GM21360 (cell line): Measurements from ENCODE around the gene TMEM50A.
"Not testable (repeated sequence)": the region's sequence is repeated elsewhere in the genome, so short reads cannot be mapped to it uniquely, and the experiment has no call there.

Experiments used
- ATAC-seq: cut with Tn5 transposase; IDR thresholded peaks from one replicate; pipeline ENCODE4 v1.9.1; 2021; ENCODE audit warnings: mild to moderate bottlenecking, moderate library complexity; ENCODE audit not compliant: unreplicated experiment

Gene TMEM50A

DNA sequence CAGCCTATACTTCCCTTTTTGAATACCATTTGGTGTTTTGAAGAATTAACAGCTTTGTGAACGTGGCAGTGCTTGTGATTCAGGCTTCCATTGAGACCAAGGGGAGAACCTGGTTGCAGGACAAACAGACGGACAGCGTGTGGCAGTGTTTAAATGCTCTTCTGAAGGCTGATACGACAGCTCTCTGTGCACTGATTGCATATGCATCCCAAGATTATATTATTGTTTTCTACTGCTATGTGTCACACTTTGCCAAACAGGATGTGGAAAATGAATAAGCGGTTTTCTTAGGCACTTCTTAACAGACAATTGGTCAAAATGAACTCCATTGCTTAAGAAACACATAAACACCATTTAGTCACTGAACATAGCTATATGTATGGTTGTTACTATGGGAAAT, 8.2 kb upstream of the TMEM50A start:
- ATAC-seq, result not testable (repeated sequence)

DNA sequence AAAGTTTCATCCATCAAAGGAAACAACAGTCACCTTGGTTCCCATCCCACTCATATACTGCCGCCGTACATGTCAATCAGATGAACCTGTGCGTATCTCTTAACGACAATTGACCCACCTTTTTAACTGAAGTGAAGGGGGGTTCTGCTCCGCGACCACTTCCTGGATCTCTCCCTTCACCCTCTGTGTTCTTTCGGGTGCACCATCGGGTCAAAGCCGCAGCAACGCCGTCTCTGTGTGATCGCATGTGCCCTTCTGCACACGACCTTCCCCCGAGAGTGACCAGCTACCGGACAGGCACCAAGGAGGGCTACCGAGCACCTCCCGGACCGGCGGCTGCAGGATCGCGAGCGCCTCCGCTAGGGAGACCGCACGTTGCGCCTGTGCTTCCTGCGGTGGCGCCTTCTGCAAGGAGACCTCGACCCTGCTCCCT, 1.2 kb upstream of the TMEM50A start:
- not testable (repeated sequence) for ATAC-seq

DNA sequence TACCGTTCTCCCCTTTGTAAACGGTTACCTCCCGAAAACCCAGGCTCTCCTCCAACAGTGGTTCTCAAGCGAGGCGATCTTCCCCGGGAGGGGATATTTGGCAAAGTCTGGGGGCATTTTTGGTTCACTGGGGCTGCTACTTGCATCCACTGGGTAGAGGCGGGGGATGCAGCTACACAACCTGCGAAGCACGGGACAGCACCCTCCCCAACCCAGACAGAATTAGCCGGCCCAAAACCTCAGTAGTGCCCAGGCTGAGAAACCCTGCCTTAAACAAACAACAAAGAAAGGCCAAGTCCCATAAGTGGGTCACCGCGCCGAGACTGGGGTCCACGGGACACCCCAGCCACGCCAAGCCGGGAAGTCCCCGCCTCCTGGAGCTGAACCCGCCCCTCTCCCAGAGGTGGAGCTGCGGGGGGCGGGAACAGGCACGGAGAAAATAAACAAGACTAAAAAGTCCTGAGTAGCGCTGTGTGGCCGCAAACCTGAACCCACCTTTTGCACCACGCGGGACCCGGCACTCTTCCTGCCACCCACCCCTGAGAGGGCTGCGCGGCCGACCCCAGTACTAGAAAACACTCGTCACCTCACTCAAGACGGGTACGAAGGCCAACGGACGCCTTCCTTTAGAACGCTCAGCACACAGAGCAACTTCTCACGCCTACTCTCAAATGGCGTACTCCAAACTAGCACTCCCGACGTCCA, 499 bp upstream of the TMEM50A start:
- peak; percentile 33 for ATAC-seq

DNA sequence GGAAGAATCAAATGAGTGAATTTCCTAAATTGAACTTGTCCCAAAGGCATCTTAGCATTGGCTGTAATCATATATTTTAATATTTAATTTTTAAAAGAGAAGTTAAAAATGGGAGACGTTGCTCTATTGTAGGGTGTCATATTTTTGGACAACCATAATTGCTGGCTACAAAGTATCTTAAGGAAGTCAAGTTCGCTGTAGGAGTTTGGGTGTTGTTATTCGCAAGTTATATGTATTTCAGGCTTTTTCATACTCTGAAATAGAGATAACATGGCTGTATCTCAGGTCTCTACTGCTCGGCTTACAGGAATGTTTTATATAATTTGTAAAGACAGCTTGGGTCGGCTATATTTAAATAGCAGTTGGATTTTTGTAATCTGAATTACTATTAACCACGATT, 852 bp downstream of the TMEM50A start:
- ATAC-seq, result no peak

DNA sequence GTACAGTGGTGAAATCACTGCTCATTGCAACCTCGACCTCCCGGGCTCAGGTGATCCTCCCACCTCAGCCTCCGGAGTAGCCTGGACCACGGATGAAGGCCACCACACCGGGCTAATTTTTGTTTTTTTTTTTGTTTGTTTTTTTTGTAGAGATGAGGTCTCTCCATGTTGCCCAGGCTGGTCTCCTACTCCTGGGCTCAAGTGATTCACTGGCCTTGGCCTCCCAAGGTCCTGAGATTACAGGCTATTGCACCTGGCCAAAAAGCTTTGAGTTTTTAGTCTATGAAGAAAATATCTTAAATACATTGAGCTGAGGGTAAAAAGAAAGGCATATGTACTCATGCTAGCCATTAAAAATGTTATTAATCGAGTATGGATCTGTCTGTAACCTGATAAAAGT, 3.6 kb downstream of the TMEM50A start:
- ATAC-seq, result no peak

DNA sequence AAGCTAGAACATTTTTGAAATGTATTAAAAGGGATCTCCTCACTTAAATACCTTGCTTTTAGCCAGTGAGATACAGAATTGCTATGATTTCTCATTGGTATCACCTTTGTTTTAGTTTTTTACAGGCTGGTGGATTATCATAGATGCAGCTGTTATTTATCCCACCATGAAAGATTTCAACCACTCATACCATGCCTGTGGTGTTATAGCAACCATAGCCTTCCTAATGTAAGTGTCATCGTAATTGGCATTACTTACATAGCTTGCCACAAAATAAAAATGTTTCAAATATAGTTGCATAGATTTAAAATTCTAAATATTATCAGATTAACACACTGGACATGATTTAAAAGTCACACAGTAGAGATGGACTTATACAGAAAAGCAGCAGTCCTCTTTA, 4.7 kb downstream of the TMEM50A start:
- ATAC-seq, result no peak

DNA sequence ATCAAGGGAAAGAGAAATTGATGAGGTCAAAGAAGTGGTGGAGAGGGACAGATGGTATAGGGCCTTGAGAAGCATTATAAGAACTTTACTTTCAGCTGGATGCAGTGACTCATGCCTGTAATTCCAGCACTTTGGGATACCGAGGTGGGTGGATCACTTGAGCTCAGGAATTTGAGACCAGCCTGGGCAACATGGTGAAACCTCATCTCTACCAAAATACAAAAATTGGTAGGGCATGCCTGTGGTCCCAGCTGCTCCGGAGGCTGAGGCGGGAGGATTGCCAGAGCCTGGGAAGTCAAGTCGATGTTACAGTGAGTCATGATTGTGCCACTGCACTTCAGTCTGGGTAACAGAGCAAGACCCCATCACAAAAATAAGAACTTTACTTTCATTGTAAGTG, 5.7 kb downstream of the TMEM50A start:
- ATAC-seq, result no peak

DNA sequence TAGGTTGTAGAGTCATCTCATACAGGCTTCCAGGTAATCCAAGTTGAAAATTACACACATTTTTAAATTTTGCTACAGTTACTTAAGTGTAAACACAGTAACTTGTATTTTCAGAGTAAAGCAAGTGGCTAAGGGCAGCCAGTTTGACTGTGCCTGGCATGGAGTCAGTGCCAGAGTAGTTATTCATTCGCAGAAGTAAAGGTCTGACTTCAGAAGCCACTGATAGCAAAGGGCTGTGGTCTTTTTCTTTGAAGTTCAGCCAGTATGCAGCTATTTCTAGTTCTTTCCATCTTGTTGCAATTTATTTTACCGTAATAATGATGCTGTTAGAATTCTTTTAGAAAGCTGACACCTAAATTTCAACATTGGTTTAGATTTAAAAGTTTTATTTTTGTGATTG, 9.4 kb downstream of the TMEM50A start:
- no peak for ATAC-seq

DNA sequence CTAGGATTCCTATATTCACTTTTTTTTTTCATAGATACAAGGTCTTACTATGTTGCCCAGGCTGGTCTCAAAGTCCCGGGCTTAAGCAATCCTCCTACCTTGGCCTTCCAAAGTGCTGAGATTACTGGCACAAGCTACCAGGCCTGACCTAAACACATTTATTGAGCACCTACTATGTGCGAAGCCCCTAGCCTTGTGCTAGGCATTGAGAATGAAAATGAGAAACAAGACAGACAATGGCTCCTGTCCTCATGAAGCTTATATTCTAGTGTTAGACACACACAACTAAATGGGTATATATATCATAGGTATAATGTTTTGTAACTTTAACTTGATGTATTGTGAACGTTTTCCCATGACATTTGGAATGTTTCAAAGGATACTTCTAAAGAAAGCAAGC, 11.5 kb downstream of the TMEM50A start:
- no peak for ATAC-seq

DNA sequence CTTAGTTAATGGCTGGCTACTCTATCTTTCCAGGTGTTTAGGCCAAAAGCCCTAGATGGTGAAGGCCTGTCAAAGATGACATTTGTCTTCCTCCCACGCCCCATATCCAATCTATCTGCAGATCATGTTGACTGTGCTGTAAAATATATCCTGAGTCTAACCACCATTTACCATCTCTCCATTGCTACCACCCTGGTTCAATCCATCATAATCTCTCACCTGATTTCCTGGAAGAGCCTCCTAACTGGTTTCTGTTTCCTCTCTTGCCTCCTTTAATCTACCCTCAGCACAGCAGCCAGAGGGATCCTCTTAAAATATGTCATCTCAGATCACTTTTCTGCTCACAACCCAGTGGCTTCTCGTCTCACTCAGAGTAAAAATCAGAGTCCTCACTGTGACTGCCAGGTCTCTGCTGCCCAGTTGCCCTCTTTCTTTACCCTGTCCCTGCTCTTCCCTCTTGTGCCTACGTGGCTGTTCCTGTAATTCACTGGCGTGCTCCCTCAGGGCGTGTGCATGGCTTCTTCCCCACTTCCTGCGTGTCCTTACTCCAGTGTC, 17.8 kb downstream of the TMEM50A start:
- no peak for ATAC-seq

DNA sequence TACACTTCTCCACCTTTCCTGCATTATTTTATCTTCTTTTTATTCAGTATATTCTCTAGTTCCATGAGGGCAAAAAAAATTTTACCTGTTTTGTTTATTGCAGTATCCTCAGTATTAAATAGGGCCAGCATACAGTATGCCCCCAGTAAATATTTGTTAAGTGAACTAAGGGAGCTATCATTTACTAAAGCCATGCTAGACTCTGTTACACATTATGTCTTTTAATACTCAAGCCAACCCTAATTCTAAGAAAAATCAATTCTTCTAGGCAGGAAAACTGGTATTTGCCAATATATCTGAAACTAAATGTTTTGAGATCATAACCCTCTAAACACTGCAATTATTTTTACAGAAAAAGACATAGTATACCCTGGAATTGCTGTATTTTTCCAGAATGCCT, 18.3 kb downstream of the TMEM50A start:
- ATAC-seq, result no peak

DNA sequence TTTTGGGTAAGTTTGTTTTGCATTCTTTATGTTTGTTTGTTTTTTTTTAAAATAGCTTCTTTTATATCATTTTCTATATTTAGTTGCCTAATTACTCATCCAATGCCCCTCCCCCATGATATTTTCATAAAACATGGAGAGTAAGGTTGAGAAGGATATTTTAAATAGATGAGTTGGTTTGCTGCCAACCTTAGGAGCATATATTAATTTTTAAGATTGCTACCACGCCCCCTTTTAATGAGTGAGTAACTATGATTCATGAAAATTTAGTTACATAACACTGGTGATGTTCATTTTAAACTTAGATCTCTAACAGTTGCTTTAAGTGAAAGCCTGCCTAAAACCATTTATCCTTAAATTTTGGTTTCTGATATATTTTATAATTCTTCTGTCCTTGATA, 18.7 kb downstream of the TMEM50A start:
- no peak for ATAC-seq

DNA sequence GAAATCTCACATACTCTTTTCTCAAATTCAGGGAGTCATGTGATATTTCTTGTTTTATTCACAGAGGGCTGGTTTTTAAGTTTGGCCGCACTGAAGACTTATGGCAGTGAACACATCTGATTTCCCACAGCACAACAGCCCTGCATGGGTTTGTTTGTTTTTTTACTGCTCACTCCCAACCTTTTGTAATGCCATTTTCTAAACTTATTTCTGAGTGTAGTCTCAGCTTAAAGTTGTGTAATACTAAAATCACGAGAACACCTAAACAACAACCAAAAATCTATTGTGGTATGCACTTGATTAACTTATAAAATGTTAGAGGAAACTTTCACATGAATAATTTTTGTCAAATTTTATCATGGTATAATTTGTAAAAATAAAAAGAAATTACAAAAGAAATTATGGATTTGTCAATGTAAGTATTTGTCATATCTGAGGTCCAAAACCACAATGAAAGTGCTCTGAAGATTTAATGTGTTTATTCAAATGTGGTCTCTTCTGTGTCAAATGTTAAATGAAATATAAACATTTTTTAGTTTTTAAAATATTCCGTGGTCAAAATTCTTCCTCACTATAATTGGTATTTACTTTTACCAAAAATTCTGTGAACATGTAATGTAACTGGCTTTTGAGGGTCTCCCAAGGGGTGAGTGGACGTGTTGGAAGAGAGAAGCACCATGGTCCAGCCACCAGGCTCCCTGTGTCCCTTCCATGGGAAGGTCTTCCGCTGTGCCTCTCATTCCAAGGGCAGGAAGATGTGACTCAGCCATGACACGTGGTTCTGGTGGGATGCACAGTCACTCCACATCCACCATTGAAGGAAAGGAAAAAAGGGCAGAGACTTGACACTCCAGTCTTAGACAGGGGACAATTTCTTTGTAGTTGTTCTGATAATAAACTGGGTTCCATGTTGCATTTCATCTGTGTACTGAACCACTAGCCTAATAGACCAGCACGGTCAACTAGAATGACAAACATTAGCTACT, 22.8 kb downstream of the TMEM50A start:
- ATAC-seq, result no peak

DNA sequence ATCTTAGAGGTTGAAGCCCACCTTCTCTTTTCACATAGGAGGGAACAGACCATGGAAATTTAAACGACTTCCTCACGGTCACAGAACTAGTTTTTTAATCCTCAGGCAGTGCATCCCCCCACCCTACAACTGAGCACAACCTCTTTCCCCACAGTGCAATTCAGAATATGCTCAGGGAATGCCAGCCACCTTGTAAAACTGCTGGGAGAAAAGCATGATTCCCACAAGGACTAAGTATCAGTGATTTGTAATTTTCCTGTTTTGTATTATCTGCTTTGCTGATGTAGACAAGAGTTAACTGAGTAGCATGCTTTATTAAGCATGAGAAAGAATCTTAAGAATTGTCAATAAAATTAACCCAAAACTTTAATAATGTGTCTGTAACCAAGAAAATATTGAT, 23.8 kb downstream of the TMEM50A start:
- ATAC-seq, result no peak

DNA sequence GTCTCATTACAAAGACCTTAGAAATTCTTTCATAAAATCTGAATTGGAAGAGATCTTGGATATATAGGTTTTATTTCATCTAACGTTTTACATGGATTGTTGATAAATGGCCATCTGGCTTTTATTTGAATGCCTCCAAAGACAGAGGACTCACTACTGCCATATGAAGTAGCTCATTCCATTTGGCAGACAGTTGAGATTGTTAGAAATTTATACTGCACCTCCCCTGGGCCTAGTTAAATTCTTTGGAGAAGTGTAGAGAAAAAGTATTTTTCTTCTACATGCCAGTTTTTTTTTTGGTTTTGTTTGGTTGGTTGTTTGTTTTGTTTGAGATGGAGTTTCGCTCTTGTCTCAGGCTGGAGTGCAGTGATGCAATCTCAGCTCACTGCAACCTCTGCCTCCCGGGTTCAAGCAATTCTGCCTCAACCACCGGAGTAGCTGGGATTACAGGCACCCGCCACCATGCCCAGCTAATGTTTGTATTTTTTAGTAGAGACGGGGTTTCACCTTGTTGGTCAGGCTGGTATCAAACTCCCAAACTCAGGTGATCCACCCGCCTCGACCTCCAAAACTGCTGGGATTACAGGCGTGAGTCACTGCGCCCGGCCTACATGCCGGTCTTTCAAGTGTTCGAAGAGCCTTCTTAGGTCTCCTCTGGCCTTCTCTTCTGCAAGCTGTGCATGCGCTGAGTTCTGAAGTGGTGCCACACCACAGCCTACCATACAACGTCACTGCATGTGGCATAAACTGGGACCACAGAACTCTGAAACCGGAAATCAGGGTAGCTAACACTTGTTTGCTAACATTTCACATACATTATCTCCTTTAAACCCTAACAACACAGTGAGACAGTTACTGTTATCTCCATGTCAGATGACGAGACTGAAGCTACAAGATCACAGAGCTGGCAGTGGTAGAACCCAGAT, 24.8 kb downstream of the TMEM50A start:
- not testable (repeated sequence) for ATAC-seq

DNA sequence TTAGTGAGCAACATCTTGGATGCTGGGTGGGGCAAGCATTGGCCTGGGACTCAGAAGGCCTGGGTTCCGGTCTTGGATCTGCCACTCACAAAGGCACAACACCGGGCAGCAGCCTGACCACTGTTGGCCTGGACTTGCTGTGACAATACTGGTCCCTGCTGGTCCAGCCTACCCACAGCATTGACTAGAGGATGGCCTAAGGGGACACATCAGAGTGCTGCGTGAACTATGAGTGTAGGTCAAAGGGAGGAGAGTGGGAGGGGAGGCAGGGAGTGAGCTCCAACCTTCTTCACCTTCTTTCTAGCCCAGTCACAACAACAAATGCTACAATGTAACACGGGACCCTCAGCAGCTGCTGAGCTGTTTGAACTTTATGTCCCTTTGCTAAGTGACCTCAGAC, 31.1 kb downstream of the TMEM50A start:
- ATAC-seq, result no peak

DNA sequence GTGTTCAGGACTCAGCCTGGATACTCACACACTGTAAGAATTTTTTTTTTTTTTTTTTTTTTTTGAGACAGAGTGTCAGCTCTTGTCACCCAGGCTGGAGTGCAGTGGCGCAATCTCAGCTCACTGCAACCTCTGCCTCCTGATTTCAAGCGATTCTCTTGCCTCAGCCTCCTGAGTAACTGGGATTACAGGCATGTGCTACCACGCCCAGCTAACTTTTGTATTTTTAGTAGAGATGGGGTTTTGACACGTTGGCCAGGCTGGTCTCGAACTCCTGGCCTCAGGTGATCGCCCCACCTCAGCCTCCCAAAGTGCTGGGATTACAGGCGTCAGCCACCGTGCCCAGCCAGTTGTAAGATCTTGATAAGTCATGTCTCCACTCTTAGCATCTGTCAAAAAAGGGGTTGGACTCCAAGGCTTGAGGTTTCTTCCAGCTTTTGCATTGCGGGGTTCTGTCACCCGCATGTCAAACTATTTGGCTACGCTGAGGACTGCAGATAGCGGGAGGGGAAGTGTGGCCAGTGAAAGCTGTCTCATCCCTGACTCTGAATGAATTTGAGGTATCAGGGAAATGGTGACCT, 31.6 kb downstream of the TMEM50A start:
- not testable (repeated sequence) for ATAC-seq

DNA sequence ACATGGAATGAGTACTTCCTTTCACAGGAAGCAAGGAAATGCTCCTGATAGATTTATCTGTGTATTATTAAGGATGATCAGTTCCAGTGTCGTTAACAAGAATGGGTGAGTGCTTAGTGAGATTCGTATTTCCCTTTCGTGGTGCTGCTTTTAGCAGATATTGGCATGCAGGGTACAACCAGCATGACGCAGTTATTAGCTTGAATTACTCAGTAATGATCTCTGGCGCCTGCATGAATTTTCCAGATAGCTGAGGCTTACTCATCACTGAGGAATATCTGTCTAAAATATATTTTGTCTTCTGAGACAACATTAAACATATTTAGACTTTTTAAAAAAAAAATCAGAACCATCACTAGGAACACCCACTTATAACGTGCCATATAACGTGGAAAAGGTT, 33.6 kb downstream of the TMEM50A start:
- not testable (repeated sequence) for ATAC-seq

DNA sequence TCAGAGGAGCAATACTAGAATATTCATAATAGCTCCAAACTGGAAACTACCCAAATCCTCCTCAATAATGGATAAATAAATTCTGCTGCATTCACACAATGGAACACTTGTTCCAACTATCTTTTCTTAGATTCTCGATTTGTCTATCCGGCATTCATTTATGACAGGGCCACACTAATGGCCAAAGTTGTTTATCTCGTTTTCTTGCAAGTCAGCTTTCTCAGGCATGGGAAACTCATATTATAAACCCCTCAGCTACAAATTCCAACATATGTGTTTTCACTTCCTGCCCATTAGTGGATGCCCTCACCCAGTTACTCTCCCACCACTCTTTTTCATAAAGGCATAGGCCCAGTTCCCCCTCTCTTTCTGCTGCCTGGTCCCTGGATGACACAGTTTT, 40.2 kb downstream of the TMEM50A start:
- ATAC-seq, result not testable (repeated sequence)

DNA sequence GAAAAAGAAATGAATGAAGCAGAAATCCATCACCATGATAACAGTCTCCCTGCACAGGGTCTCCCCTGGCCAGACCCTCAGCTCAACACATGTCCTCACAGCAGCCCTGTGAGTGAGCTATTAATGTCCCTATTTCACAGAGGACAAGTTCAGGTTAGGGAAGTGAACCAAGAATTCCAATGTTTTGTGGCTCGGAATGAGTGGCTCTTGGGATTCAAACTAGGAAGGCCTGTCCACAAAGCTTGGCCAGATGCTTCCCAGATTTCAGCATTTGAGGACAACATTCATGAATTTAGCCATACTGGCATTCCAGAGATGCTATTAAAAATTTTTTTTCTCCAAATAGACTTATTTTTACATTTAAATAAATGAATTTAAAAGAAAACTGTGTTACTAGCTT, 44.4 kb downstream of the TMEM50A start:
- ATAC-seq, result not testable (repeated sequence)
